ENCODE results near the gene ARHGAP28. TPM values are rescaled to one million over a fixed set of nuclear protein-coding genes. Genes with fewer than 3 reads are reported as not detected.

ARHGAP28 gene
- total RNA-seq, 1 experiment from 2014 or later, result 9.2 TPM

GRCh38 chr18:6961331-6961730 lies 231.8 kb downstream of the ARHGAP28 start:
- no peaks in the 10 kb centered on the region for H3K4me1 Mint-ChIP-seq
- H3K27ac ChIP-seq (ENCODE audit: insufficient read length, low read depth, low read length), result no peak overlapping the region
- no peak overlapping the region for H3K18ac ChIP-seq (ENCODE audit: insufficient read length, low read depth, low read length)
- H2BK120ac ChIP-seq (ENCODE audit: low read depth, low read length, poor library complexity, severe bottlenecking), result no peak overlapping the region
- H2BK5ac ChIP-seq (ENCODE audit: insufficient read length, low read length), result no peak overlapping the region
- H3K9me3 ChIP-seq (ENCODE audit: control insufficient read depth, low read depth, low read length), result no peaks in the 10 kb centered on the region
- no peaks in the 10 kb centered on the region; the same call in 1 of the 2 replicates for H3K27me3 Mint-ChIP-seq (ENCODE audit: low read depth)
- no peaks in the 10 kb centered on the region for H4K20me1 ChIP-seq (ENCODE audit: control insufficient read depth, insufficient read depth, insufficient read length)
- H4K91ac ChIP-seq (ENCODE audit: insufficient read length, low read depth, low read length), result no peak overlapping the region
- H4K8ac ChIP-seq (replicated peaks; ENCODE audit: insufficient read length, low read depth, low read length), result no peak overlapping the region
- no peak overlapping the region for H2BK12ac ChIP-seq (ENCODE audit: insufficient read length, low read depth, low read length)
- H2AFZ ChIP-seq (ENCODE audit: low read length), result no peak overlapping the region
- no peak overlapping the region for H3K4ac ChIP-seq (ENCODE audit: low read depth, low read length)
- peaks cover 47 to 65% (median 58%) of the 10 kb centered on the region in 3 experiments for H3K36me3 Mint-ChIP-seq (ENCODE audit: insufficient read depth in 1 of 3, low read depth in 3 of 3)
- no peak overlapping the region for H3K4me3 Mint-ChIP-seq
- no peak overlapping the region for H3T11ph ChIP-seq (ENCODE audit: low read length)
- no peak overlapping the region for H3K4me2 ChIP-seq (ENCODE audit: insufficient read depth, insufficient read length, low read length)
- peaks cover 4 to 7% of the 10 kb centered on the region in 2 experiments for H3K9me3 Mint-ChIP-seq
- H3K27ac Mint-ChIP-seq, result no peak overlapping the region
- H3K27me3 ChIP-seq (ENCODE audit: insufficient read depth, low read length), result no peaks in the 10 kb centered on the region
- H3K79me2 ChIP-seq (ENCODE audit: insufficient read depth, low read length), result no peaks in the 10 kb centered on the region
- no peak overlapping the region for H2BK15ac ChIP-seq (ENCODE audit: low read depth, low read length)
- TF ChIP-seq CTCF (conservative IDR thresholded peaks at IDR 0.05), result no peak
- no peak for DNase-seq
- H3K79me1 ChIP-seq (ENCODE audit: insufficient read depth, low read depth, low read length, poor library complexity, severe bottlenecking), result no peaks in the 10 kb centered on the region
- H3K23me2 ChIP-seq (ENCODE audit: insufficient read length, low read depth, low read length, poor library complexity, severe bottlenecking), result no peaks in the 10 kb centered on the region
- H3K4me1 ChIP-seq (ENCODE audit: insufficient read depth, low read length), result no peaks in the 10 kb centered on the region
- H2AK5ac ChIP-seq (ENCODE audit: insufficient read length, low read length), result no peak overlapping the region
- H3K9ac ChIP-seq (ENCODE audit: extremely low read depth, insufficient read length, low read length), result no peak overlapping the region
- WGBS (ENCODE audit: extremely low coverage, insufficient read length, low lambda C conversion rate), result no CpG with 5 or more reads among the region's 9 CpGs
- no peak overlapping the region for H3K23ac ChIP-seq (ENCODE audit: insufficient read length, low read depth, low read length)
- no peak overlapping the region for H4K5ac ChIP-seq (ENCODE audit: insufficient read length, low read depth, low read length)
- no peak overlapping the region for H3K14ac ChIP-seq (ENCODE audit: insufficient read depth, low read length)
- H2BK20ac ChIP-seq (ENCODE audit: low read depth, low read length, poor library complexity, severe bottlenecking), result no peak overlapping the region
- no peak overlapping the region for H3K56ac ChIP-seq (ENCODE audit: insufficient read length, low read depth, low read length)
